Mammary epithelial cell (primary cell): ENCODE results near the gene STAP1.

ENCODE experiments used
- EZH2 ChIP-seq: IDR thresholded peaks from 2 replicates; pipeline ENCODE4 v1.6.1; 2012; ENCODE audit warnings: low read length, inconsistent platforms, borderline replicate concordance
- TF ChIP-seq, protein P1 (sequence below), 2 donors: IDR thresholded peaks in 1 of 2; conservative IDR thresholded peaks in 1 of 2; 2 replicates each; pipeline ENCODE4 v1.5.1; 2011 to 2012; ENCODE audit warnings: inconsistent platforms in 2 of 2, low read length in 2 of 2, mild to moderate bottlenecking in 2 of 2, control low read depth in 1 of 2, low read depth in 1 of 2; ENCODE audit not compliant: insufficient read depth in 1 of 2; ENCODE audit errors: extremely low read depth in 1 of 2

DNA sequence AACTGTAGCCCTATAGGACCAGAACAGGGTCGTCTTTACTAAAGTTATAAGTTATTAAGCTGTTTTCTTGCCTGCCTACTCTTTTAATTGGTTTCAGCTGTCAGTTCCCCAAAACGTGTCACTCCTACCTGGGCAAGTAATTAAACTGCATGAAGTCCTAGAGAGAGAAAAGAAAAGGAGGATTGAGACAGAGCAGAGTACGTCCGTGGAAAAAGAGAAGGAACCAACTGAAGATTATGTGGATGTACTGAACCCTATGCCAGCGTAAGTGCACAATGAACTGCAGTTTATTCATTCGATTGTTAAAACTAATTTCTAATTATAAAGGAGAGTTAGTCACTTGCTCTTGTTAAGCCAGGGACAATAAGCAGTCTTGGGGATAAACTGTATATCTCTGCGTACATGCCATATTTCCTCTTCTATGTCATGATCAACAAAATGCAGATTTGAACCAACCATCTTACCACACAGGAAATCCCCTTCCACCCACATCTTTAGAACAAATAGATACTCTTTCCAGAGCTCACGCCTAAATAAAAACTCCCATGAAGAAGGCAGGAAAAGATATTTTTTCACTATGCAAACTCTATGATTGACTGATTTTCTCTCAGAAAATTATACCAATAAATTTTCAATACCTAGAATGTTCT, 22.8 kb downstream of the STAP1 start:
- TF ChIP-seq, protein P1, sequence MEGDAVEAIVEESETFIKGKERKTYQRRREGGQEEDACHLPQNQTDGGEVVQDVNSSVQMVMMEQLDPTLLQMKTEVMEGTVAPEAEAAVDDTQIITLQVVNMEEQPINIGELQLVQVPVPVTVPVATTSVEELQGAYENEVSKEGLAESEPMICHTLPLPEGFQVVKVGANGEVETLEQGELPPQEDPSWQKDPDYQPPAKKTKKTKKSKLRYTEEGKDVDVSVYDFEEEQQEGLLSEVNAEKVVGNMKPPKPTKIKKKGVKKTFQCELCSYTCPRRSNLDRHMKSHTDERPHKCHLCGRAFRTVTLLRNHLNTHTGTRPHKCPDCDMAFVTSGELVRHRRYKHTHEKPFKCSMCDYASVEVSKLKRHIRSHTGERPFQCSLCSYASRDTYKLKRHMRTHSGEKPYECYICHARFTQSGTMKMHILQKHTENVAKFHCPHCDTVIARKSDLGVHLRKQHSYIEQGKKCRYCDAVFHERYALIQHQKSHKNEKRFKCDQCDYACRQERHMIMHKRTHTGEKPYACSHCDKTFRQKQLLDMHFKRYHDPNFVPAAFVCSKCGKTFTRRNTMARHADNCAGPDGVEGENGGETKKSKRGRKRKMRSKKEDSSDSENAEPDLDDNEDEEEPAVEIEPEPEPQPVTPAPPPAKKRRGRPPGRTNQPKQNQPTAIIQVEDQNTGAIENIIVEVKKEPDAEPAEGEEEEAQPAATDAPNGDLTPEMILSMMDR (conservative IDR thresholded peaks at IDR 0.05 in 1 of 2, IDR thresholded peaks at IDR 0.05 in 1 of 2; ENCODE audit: extremely low read depth in 1 of 2, insufficient read depth in 1 of 2, low read depth in 1 of 2, low read length in 2 of 2) = no peak
- no peak for TF ChIP-seq EZH2
